Measurements from ENCODE around the gene BABAM2.

The BABAM2 gene

DNA sequence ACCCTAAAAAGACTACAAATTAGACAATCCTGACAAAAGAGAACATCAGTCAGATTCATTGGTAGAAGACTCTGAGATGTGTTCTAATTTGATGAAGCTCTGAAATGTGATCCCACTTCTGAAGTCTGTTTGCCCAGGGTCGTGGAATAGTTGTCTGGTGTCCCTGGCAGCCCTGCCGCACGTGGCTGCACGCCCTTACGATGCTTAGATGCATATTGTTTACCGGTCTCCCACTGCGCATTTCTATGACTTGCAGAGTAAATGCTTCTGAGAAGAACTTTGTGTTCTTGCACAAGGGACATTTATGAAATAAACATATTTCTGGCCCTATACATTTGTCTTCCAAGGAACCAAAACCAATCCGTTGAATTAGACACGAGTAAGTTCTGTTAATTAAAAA is 243.2 kb downstream of the BABAM2 start:
- peaks cover 4 to 22% of the 10 kb centered on the region in 2 donors for H3K4me1 ChIP-seq (ENCODE audit: control insufficient read depth in 1 of 2, insufficient read depth in 2 of 2, low read length in 2 of 2)
- peak overlapping the region; percentile 6 for H3K27ac ChIP-seq (ENCODE audit: low read length)
- no peaks in the 10 kb centered on the region for H3K9me3 ChIP-seq (ENCODE audit: control insufficient read depth in 1 of 2, low read length in 2 of 2)
- no peaks in the 10 kb centered on the region for H3K36me3 ChIP-seq (ENCODE audit: control insufficient read depth in 1 of 2, insufficient read depth in 2 of 2, low read length in 2 of 2)
- no peaks in the 10 kb centered on the region for H3K27me3 ChIP-seq (ENCODE audit: low read depth, low read length)
- H3K4me3 ChIP-seq (ENCODE audit: low read depth in 1 of 2, low read length in 2 of 2), result no peak overlapping the region

GRCh38 chr2:28134262-28134812 is 243.8 kb downstream of the BABAM2 start:
- Histone ChIP-seq H3K36me3 (ENCODE audit: control insufficient read depth in 1 of 2, insufficient read depth in 2 of 2, low read length in 2 of 2) (no peaks in the 10 kb centered on the region), H3K27ac (ENCODE audit: low read length) (peak overlapping the region; percentile 6), H3K4me3 (ENCODE audit: low read depth in 1 of 2, low read length in 2 of 2) (no peak overlapping the region), H3K27me3 (ENCODE audit: low read depth, low read length) (no peaks in the 10 kb centered on the region), H3K4me1 (ENCODE audit: control insufficient read depth in 1 of 2, insufficient read depth in 2 of 2, low read length in 2 of 2) (peaks cover 4 to 22% of the 10 kb centered on the region in 2 donors), H3K9me3 (ENCODE audit: control insufficient read depth in 1 of 2, low read length in 2 of 2) (no peaks in the 10 kb centered on the region)

- no peak overlapping the region for H3K4me3 ChIP-seq (ENCODE audit: low read depth in 1 of 2, low read length in 2 of 2)
- H3K9me3 ChIP-seq (ENCODE audit: control insufficient read depth in 1 of 2, low read length in 2 of 2), result no peaks in the 10 kb centered on the region
- no peaks in the 10 kb centered on the region for H3K36me3 ChIP-seq (ENCODE audit: control insufficient read depth in 1 of 2, insufficient read depth in 2 of 2, low read length in 2 of 2)
- H3K27ac ChIP-seq (ENCODE audit: low read length), result peak overlapping the region; percentile 6
- no peaks in the 10 kb centered on the region for H3K27me3 ChIP-seq (ENCODE audit: low read depth, low read length)
- H3K4me1 ChIP-seq (ENCODE audit: control insufficient read depth in 1 of 2, insufficient read depth in 2 of 2, low read length in 2 of 2), result peaks cover 4 to 22% of the 10 kb centered on the region in 2 donors
These were observed 244.3 kb downstream of the BABAM2 start for GRCh38 chr2:28134857-28135256.

- no peak overlapping the region for H3K27ac ChIP-seq (ENCODE audit: low read length)
- no peak overlapping the region for H3K4me3 ChIP-seq (ENCODE audit: low read depth in 1 of 2, low read length in 2 of 2)
- peaks cover 4 to 22% of the 10 kb centered on the region in 2 donors for H3K4me1 ChIP-seq (ENCODE audit: control insufficient read depth in 1 of 2, insufficient read depth in 2 of 2, low read length in 2 of 2)
- no peaks in the 10 kb centered on the region for H3K9me3 ChIP-seq (ENCODE audit: control insufficient read depth in 1 of 2, low read length in 2 of 2)
- H3K36me3 ChIP-seq (ENCODE audit: control insufficient read depth in 1 of 2, insufficient read depth in 2 of 2, low read length in 2 of 2), result no peaks in the 10 kb centered on the region
- no peaks in the 10 kb centered on the region for H3K27me3 ChIP-seq (ENCODE audit: low read depth, low read length)
These were observed 244.8 kb downstream of the BABAM2 start for GRCh38 chr2:28135324-28135723.

- Histone ChIP-seq H3K4me1 (ENCODE audit: control insufficient read depth in 1 of 2, insufficient read depth in 2 of 2, low read length in 2 of 2) (peaks cover 4 to 22% of the 10 kb centered on the region in 2 donors), H3K9me3 (ENCODE audit: control insufficient read depth in 1 of 2, low read length in 2 of 2) (no peaks in the 10 kb centered on the region), H3K27ac (ENCODE audit: low read length) (no peak overlapping the region), H3K36me3 (ENCODE audit: control insufficient read depth in 1 of 2, insufficient read depth in 2 of 2, low read length in 2 of 2) (no peaks in the 10 kb centered on the region), H3K4me3 (ENCODE audit: low read depth in 1 of 2, low read length in 2 of 2) (no peak overlapping the region), H3K27me3 (ENCODE audit: low read depth, low read length) (no peaks in the 10 kb centered on the region)
These were observed 245.3 kb downstream of the BABAM2 start for GRCh38 chr2:28135799-28136198.

DNA sequence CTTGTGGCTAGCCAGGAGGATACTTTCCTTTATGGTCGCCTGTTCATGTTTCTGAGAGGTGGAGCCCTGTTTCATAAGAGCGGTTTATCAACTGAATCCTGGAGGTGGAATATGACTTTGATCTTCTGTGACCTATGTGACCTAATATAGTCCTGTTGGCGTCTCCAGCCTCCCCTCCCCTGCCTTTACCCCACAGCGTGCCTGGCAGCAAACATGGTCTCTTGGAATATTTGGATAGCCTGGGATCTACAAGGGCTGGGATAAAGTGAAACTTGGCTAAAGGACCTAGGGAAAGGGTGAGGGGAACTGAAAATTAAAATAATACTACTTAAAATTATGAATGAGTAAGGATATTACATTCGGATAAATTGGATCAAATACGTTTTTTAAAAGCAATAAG is 246.0 kb downstream of the BABAM2 start:
- H3K36me3 ChIP-seq (ENCODE audit: control insufficient read depth in 1 of 2, insufficient read depth in 2 of 2, low read length in 2 of 2), result no peaks in the 10 kb centered on the region
- H3K27me3 ChIP-seq (ENCODE audit: low read depth, low read length), result no peaks in the 10 kb centered on the region
- H3K4me3 ChIP-seq (ENCODE audit: low read depth in 1 of 2, low read length in 2 of 2), result no peak overlapping the region
- peaks cover 4 to 22% of the 10 kb centered on the region in 2 donors for H3K4me1 ChIP-seq (ENCODE audit: control insufficient read depth in 1 of 2, insufficient read depth in 2 of 2, low read length in 2 of 2)
- no peak overlapping the region for H3K27ac ChIP-seq (ENCODE audit: low read length)
- H3K9me3 ChIP-seq (ENCODE audit: control insufficient read depth in 1 of 2, low read length in 2 of 2), result no peaks in the 10 kb centered on the region

GRCh38 chr2:28137221-28137620 is 246.7 kb downstream of the BABAM2 start:
- H3K4me3 ChIP-seq (ENCODE audit: low read depth in 1 of 2, low read length in 2 of 2), result no peak overlapping the region
- H3K36me3 ChIP-seq (ENCODE audit: control insufficient read depth in 1 of 2, insufficient read depth in 2 of 2, low read length in 2 of 2), result no peaks in the 10 kb centered on the region
- no peaks in the 10 kb centered on the region for H3K9me3 ChIP-seq (ENCODE audit: control insufficient read depth in 1 of 2, low read length in 2 of 2)
- H3K27me3 ChIP-seq (ENCODE audit: low read depth, low read length), result no peaks in the 10 kb centered on the region
- peaks cover 4 to 22% of the 10 kb centered on the region in 2 donors for H3K4me1 ChIP-seq (ENCODE audit: control insufficient read depth in 1 of 2, insufficient read depth in 2 of 2, low read length in 2 of 2)
- H3K27ac ChIP-seq (ENCODE audit: low read length), result no peak overlapping the region

DNA sequence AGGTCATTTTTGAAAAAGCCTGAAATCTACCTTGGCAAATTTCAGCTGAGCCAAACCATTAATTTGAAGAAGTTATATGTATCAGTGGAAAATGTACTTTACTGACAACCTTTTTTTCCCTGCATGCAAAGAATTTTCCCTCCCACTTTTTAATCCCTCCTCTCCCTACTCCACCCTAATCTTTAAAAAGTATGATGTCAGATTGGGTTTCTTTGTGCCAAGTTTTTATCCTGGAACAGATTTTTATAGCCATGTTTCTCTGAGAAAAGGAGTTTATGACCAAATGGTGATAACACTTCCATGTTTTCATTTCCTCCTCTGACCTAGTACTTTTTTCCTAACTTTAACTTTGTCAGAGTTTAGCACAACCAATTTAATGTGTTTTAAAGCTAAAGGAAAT is 251.9 kb downstream of the BABAM2 start:
- Histone ChIP-seq H3K9me3 (ENCODE audit: control insufficient read depth in 1 of 2, low read length in 2 of 2) (no peaks in the 10 kb centered on the region), H3K36me3 (ENCODE audit: control insufficient read depth in 1 of 2, insufficient read depth in 2 of 2, low read length in 2 of 2) (no peaks in the 10 kb centered on the region), H3K4me1 (ENCODE audit: control insufficient read depth in 1 of 2, insufficient read depth in 2 of 2, low read length in 2 of 2) (peaks cover 0 to 4% of the 10 kb centered on the region in 2 donors), H3K27ac (ENCODE audit: low read length) (no peak overlapping the region), H3K4me3 (ENCODE audit: low read depth in 1 of 2, low read length in 2 of 2) (no peak overlapping the region), H3K27me3 (ENCODE audit: low read depth, low read length) (no peaks in the 10 kb centered on the region)

DNA sequence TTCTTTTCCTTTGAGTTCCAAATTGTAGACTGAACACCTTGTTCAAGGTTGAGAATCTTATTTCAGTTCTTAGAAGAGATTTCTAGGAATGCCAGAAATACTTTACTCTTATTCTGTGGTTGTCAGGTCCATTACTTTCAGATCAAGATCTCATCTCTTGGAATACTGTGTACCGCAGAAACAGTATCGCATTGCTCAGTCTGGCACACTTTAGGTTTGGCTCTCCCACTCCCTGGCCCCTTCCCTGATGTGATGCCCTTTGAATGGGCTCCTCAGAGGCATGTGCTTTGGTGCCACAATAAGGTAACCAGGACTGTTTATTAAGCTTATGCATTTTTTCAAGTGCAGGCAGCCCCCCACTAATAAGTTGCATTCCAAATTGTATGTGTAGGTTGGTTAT is 257.5 kb downstream of the BABAM2 start:
- no peak overlapping the region for H3K4me3 ChIP-seq (ENCODE audit: low read depth in 1 of 2, low read length in 2 of 2)
- H3K27ac ChIP-seq (ENCODE audit: low read length), result no peak overlapping the region
- no peaks in the 10 kb centered on the region for H3K4me1 ChIP-seq (ENCODE audit: control insufficient read depth in 1 of 2, insufficient read depth in 2 of 2, low read length in 2 of 2)
- no peaks in the 10 kb centered on the region for H3K9me3 ChIP-seq (ENCODE audit: control insufficient read depth in 1 of 2, low read length in 2 of 2)
- H3K27me3 ChIP-seq (ENCODE audit: low read depth, low read length), result no peaks in the 10 kb centered on the region
- H3K36me3 ChIP-seq (ENCODE audit: control insufficient read depth in 1 of 2, insufficient read depth in 2 of 2, low read length in 2 of 2), result no peaks in the 10 kb centered on the region

GRCh38 chr2:28148566-28148965 is 258.0 kb downstream of the BABAM2 start:
- H3K27ac ChIP-seq (ENCODE audit: low read length), result no peak overlapping the region
- no peak overlapping the region for H3K4me3 ChIP-seq (ENCODE audit: low read depth in 1 of 2, low read length in 2 of 2)
- no peaks in the 10 kb centered on the region for H3K27me3 ChIP-seq (ENCODE audit: low read depth, low read length)
- H3K9me3 ChIP-seq (ENCODE audit: control insufficient read depth in 1 of 2, low read length in 2 of 2), result no peaks in the 10 kb centered on the region
- no peaks in the 10 kb centered on the region for H3K36me3 ChIP-seq (ENCODE audit: control insufficient read depth in 1 of 2, insufficient read depth in 2 of 2, low read length in 2 of 2)
- H3K4me1 ChIP-seq (ENCODE audit: control insufficient read depth in 1 of 2, insufficient read depth in 2 of 2, low read length in 2 of 2), result no peaks in the 10 kb centered on the region

GRCh38 chr2:28150236-28150915 is 259.8 kb downstream of the BABAM2 start:
- no peak overlapping the region for H3K27ac ChIP-seq (ENCODE audit: low read length)
- peaks cover 0 to 1% of the 10 kb centered on the region in 2 donors for H3K9me3 ChIP-seq (ENCODE audit: control insufficient read depth in 1 of 2, low read length in 2 of 2)
- H3K36me3 ChIP-seq (ENCODE audit: control insufficient read depth in 1 of 2, insufficient read depth in 2 of 2, low read length in 2 of 2), result no peaks in the 10 kb centered on the region
- no peaks in the 10 kb centered on the region for H3K4me1 ChIP-seq (ENCODE audit: control insufficient read depth in 1 of 2, insufficient read depth in 2 of 2, low read length in 2 of 2)
- no peak overlapping the region for H3K4me3 ChIP-seq (ENCODE audit: low read depth in 1 of 2, low read length in 2 of 2)
- H3K27me3 ChIP-seq (ENCODE audit: low read depth, low read length), result no peaks in the 10 kb centered on the region

GRCh38 chr2:28150994-28151393 is 260.5 kb downstream of the BABAM2 start:
- Histone ChIP-seq H3K27me3 (ENCODE audit: low read depth, low read length) (no peaks in the 10 kb centered on the region), H3K27ac (ENCODE audit: low read length) (no peak overlapping the region), H3K4me3 (ENCODE audit: low read depth in 1 of 2, low read length in 2 of 2) (no peak overlapping the region), H3K36me3 (ENCODE audit: control insufficient read depth in 1 of 2, insufficient read depth in 2 of 2, low read length in 2 of 2) (no peaks in the 10 kb centered on the region), H3K9me3 (ENCODE audit: control insufficient read depth in 1 of 2, low read length in 2 of 2) (peaks cover 0 to 8% of the 10 kb centered on the region in 2 donors), H3K4me1 (ENCODE audit: control insufficient read depth in 1 of 2, insufficient read depth in 2 of 2, low read length in 2 of 2) (no peaks in the 10 kb centered on the region)

Data from muscle layer of duodenum (tissue), 2 donors.